HG03097 (cell line): Measurements from ENCODE around the gene CHORDC1.
A peak's percentile ranks its signal among the peaks of the same experiment; 100 is the strongest.
"Not testable (repeated sequence)": the region's sequence is repeated elsewhere in the genome, so short reads cannot be mapped to it uniquely, and the experiment has no call there.

Experiments used
- ATAC-seq: cut with Tn5 transposase; IDR thresholded peaks from one replicate; pipeline ENCODE4 v1.9.1; 2021; ENCODE audit not compliant: unreplicated experiment, low FRiP score

Gene CHORDC1

DNA sequence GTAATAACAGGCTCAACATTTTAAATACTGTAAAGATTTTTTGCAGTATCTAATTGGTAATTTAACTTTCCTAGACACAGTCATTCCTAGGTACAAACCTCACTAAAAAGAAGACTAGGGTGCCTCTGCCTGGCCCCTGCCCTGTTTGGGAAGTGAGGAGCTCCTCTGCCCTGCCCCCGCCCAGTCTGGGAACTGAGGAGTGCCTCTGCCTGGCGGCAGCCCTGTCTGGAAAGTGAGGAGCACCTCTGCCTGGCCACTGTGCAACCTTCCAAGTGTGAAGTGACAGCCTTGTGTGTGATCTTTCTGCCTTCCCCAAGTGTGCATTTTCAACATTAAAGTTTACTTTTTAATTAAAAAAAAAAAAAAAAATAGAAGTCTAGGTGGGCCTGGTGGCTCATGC lies 4.2 kb downstream of the CHORDC1 start:
- ATAC-seq: no peak

DNA sequence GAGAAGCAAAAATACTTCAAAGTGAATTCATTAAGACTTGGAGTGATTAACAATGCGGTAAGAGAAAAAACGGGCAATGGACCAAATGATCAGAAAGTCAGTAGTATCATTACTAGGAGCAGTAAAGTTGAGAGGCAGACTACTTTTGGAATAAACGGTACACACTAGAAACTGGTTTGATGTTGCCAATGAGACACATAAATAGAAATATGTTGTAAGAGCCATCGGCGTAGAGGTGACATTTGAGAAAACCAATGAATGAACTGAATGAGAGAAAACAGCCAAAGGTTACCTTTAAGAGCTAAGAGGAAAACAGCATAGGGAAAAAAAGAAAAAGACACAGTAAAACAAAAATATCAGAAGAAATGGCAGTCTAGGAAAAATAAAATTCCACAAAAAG lies 6.2 kb downstream of the CHORDC1 start:
- no peak for ATAC-seq

DNA sequence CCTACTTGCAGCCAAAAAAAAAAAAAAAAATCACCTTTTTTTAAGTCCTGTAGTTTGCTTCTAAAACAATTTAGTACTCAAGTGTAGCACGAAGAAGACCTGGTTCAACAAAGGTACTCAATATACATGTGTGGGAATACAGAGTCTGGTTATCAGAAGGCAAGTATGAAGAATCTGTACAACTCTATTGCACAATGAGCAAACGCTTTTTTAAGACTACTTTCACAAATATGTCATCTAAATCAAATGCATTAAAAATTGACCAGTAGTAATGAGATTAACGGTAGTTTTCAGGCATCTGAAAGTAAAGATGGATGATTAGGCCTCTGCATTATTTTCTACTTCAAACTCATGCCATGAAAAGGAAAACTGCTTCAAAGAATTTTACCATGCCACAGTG lies 9.5 kb downstream of the CHORDC1 start:
- ATAC-seq: no peak

DNA sequence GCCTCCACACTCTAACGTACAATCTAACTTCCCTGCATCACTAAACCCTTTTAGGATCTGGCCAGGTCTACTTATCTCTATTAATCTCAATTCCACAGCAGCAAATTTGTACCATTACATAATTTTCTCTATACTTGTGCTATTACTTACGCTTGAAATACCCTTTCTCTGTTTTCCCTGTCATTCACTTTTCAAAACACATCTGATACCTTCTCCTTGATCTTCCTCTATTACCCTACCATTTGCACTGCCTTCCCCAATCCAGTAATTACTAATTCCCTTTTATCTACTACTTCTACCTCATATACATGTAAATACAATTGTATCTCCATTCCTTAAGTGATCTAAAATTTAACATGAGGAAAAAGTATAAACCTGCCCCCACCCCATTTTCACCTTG lies 14.0 kb downstream of the CHORDC1 start:
- ATAC-seq: no peak

DNA sequence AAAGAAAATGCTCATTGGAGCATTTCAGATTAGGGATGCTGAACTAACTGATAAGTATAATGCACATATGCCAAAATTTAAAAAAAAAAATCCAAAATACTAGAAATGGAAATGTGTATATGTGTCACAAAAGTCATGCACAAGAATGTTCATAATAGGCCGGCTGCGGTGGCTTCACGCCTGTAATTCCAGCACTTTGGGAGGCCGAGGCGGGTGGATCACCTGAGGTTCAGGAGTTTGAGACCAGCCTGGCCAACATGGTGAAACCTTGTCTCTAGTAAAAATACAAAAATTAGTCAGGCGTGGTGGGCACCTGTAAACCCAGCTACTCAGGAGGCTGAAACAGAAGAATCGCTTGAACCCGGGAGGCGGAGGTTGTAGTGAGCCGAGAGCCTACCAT lies 14.9 kb downstream of the CHORDC1 start:
- ATAC-seq: not testable (repeated sequence)

DNA sequence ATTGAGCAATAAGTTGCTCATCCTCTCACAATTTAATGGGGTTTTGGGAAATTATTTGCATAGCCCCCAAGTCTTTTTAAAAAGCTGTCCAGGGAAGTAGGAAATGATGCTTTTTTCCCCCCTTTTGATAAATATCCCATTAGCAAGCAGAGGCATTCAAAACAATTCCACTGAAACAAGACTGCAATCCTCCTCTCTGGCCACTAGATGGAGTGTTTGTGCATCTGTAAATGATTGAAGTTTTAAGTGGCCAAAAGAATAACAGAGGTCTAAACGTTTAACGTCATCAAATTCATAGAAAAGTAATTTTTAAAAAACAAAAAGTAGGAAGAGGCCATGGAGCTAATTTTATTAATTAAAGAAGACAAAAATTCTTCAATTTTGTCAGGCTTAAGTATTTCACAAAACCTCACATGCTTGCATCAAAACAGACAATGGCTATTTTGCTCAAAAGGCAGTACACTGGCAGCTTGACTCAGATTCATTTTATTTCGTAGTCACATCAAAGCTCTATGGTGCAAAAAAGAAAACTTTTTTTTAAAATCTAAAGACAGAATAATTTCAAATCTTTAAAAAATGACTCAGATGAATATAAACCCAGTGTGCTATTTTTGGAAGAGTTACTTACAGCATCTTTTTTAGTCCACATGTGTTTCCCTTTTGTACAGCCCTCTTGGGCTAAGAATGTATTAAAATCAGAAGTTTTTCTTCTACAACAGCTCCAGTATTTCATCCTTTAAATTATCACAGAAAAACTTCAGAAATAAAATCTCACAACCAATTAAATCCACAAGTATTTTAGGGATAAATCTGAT lies 17.8 kb downstream of the CHORDC1 start:
- peak; percentile 72 for ATAC-seq

DNA sequence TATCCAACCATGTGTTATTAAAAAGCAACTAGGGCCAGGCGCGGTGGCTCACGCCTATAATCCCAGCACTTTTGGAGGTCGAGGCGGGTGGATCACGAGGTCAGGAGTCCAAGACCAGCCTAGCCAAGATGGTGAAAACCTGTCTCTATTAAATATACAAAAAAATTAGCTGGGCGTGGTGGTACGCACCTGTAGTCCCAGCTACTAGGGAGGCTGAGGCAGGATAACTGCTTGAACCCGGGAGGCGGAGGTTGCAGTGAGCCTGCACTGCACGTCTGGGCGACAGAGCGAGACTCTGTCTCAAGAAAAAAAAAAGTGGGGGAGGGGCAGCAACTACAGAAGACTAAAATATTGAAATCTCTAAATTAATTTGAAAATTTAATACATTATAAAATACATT lies 18.4 kb downstream of the CHORDC1 start:
- no peak for ATAC-seq

GRCh38 chr11:90202342-90202741 lies 20.5 kb downstream of the CHORDC1 start:
- ATAC-seq: no peak

DNA sequence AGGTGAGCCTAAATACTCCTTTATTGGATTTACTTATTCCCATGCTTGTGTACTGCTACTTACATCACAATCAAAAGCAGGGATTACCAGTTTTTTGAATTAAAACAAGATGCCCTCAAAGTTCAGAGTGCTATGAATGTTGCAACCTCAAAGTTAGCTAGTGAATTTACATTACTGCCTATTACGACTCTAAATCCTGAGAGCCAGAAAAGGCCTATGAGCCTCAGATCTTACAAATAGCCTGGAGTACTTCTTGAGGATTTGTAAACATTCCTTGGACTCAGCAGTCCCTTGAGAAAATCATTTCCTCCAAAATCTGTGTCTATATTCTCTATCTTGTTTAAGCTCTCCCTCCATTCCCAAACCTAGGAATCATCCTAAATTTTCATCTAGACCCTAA lies 25.5 kb downstream of the CHORDC1 start:
- no peak for ATAC-seq

DNA sequence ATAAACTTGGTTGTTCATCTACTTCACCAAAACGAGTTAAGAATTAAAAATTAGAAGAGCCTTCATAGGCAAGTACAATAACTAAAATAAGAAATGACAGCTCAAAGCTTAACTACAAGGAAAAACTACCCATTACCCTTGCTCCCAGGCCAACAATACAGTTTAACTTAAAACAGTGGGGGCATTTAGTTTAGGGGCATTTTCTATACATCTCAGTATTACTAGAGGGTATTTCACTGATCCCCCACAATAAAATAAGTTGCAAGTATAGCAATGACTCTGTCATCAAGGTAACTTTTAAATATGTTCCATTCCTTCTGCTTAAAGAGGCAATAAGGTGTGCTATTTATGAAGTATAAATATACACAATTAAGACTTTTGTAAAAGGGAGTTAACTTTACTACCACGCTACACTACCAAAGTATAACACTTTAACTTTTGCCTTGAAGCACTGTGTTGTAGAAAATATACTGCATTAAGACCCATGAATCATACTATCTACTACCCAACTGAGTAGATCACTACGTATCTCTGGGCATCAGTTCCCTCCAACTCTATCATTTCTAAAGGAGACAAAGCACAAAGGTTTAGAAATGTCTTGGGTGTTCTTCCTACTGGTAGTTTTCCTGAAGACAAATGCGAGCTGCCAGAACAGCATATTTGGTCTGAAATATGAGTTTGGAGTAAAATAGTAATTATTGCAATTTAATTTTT lies 29.8 kb downstream of the CHORDC1 start:
- ATAC-seq: no peak

- no peak for ATAC-seq
Measured at GRCh38 chr11:90189011-90189410, 33.8 kb downstream of the CHORDC1 start.

DNA sequence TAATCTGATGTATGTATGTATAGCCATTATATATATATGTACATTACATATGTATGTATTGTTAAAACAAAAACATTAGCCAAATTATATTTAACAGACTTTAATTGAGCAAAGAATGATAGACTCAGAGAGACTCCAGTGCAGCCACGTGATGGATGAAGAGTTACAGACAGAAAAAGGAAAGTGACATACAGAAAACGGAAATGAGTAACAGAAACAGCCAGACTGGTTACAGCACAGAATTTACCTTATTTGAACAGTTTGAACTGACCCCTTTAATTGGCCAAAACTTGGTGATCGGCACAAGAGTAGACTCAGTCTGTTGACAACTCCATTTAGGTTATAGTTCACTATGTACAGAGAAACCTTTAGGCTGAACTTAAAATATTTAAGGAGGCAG lies 35.0 kb downstream of the CHORDC1 start:
- no peak for ATAC-seq

DNA sequence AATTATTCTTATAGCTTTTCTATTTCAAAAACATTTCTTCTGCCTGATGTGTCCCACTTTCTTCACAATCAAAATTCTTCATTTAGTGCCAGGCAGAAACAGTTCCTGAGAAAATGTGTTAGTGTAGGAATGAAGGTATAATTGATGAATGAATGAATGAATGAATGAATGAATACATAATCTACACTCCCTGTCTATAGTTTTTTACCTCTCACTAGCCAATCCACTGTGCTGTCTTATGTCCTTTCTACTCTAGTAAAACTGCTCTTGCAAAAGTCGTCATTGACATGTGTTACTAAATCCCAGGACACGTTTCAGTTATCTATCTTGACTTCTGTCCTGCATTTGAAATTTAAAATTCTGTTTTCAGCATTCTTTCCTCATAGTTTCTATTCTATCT lies 42.9 kb downstream of the CHORDC1 start:
- no peak for ATAC-seq

DNA sequence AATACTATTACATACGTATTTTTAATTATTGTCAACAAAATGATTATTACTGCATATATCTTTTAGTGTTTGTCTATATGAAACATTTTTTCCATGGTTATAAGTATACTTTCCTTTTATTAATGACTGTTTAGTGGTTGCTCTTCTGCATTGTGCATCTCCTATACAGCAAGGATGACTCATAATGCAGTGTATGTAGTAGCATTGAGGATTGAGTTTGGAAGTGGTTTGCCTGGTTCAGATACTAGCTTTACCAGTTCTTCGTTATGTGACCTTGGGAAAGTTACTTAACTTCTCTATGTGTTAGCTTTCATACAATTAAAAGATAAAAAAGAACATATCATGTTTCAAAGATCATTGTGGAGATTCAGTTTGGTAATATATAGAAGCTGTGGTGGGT lies 44.1 kb downstream of the CHORDC1 start:
- no peak for ATAC-seq

DNA sequence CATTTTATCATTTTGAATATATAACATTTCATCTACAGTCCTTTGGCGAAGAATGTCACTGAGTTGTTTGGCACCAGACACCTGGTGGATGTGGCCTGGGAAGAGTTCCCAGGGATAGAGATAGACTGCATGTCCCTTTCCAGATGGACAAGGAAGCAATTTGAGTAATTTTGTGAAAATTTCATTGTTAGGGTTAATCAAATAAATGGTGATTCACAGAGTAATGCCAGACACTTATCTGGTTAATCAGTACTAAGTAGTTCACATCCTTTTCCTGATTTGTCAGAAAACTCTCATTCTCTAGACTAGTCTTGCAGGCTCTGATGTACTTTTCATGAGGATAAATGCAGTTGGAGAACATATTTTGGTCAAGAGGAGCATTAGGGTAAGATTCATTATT lies 46.8 kb downstream of the CHORDC1 start:
- ATAC-seq: no peak

DNA sequence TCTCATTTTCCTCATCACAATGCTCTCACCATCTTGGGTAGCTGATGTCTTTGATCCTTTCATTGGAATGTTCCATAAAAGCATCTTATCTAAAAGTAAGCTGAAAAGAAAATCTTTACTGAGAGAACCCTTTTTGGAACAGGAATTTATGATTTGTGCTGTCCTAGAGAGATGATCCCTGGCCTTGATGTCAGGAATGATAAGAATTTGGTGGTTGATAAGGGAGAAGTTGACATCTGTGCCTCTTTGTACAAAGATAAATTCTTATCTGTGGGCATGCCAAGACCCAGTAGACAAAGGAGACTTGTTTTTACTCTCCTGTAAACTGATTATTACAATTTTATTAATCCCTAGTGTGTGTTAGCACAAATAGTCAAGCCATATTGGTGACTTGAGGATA lies 51.5 kb downstream of the CHORDC1 start:
- no peak for ATAC-seq

DNA sequence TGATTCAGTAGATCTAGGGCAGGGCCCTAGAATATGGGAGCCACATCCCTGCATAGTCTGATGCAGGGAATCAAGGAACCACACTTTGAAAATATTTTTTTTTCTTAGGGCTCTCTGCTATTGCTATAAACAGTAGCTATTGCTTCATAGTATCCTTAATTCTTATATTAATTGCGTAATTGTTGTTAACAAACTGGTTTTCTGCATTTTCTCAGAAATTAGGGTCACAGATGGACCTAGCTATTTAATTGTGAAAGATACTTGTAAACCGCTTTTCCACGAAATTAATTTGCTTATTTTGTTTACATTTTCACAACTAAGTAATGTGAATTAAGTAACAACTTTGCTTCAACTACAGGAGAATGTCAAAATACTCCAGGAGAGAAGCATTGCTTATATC lies 54.3 kb downstream of the CHORDC1 start:
- no peak for ATAC-seq

- not testable (repeated sequence) for ATAC-seq
Measured at GRCh38 chr11:90167704-90168103, 55.1 kb downstream of the CHORDC1 start.

GRCh38 chr11:90166982-90167573 lies 55.8 kb downstream of the CHORDC1 start:
- ATAC-seq: not testable (repeated sequence)
